Heart left ventricle (tissue), 13 donors: Measurements from ENCODE around the gene HIP1.

Source experiments
- CTCF ChIP-seq, 12 donors: fragments of 200-600 bp; sonication (generic) in 4 of 12; IDR thresholded peaks; one replicate each; pipeline versions ENCODE4 v1.5.0 to v1.8.0; 2018 to 2022; ENCODE audit warnings: antibody characterized with exemption in 12 of 12, mild to moderate bottlenecking in 5 of 12
- POLR2A ChIP-seq, 2 donors: fragments of 450-650 bp; IDR thresholded peaks; one replicate each; pipeline ENCODE4 v1.6.1; 2017; ENCODE audit warnings: antibody characterized with exemption in 2 of 2, mild to moderate bottlenecking in 2 of 2, moderate library complexity in 2 of 2
- donor health status: ischemic (EF 13 %, LVEDD 7.1; RV severe dilation, severe dysfunction).
- donor health status: DM: no; HTN: yes; CAD: no.
- donor health status: DM: no; HTN: no; CAD: no.
- donor health status: ischemic (EF 25% LVEDD 6.9; RV normal size, moderate dysfunction).
- donor health status: ischemic (EF 25% LVEDD 5.7; RV mildly dilated, moderate dysfunction).
- donor health status: ischemic (EF 35%, LVEDD 5.7; RV mildly dilated, moderate dysfunction).
- donor health status: nonischemic (EF 11% LVEDD 7.7; RV severe dilation, severe dysfunction).
- donor health status: DM: yes; HTN: yes; CAD: no.
- donor health status: PGD.
- donor health status: ischemic (EF 29% LVEDD 5.4; RV normal size, mild dysfunction).
- donor health status: nonischemic (EF 23%, LVEDD 6.1; RV moderate dilation, normal function).

GRCh38 chr7:75629044-75629443, 109.7 kb downstream of the HIP1 start:
- TF ChIP-seq CTCF (IDR thresholded peaks at IDR 0.05) (no peak), POLR2A (IDR thresholded peaks at IDR 0.05) (no peak)
